H1 (cell line): ENCODE measurements around the gene BEAN1. TPM values are rescaled to one million over a fixed set of nuclear protein-coding genes. Genes with fewer than 3 reads are reported as not detected.

Experiments used
- CTCF ChIA-PET: fragments of 300-600 bp; sonication (Branson Sonifier 250); formaldehyde crosslinking; loops from one replicate; lab custom pipeline; 2021; ENCODE audit not compliant: partially characterized antibody; lab: Charles Lee
- POLR2A ChIA-PET: fragments of 300-600 bp; sonication (Branson Sonifier 250); formaldehyde crosslinking; loops from one replicate; lab custom pipeline; 2021; ENCODE audit warnings: inconsistent platforms; ENCODE audit not compliant: partially characterized antibody; lab: Charles Lee
- DNase-seq, 2 experiments: peaks; one replicate each; pipeline versions ENCODE4 v3.0.0 to v3.0.0-alpha.2; 2010 to 2022; ENCODE audit warnings: low spot score in 2 of 2, low read depth in 1 of 2, mixed read lengths in 1 of 2
- FAIRE-seq: peaks from 2 replicates; lab custom pipeline; 2011; peaks lifted over from hg19 to GRCh38; lab: Jason Lieb, UNC
- H2AFZ ChIP-seq: 2 replicates; pipeline ENCODE4 v1.8.1; 2012; ENCODE audit warnings: low read length, inconsistent platforms
- H2AK5ac ChIP-seq: 2 replicates; pipeline ENCODE4 v1.6.1; 2013; ENCODE audit warnings: low read depth, low read length
- H2BK120ac ChIP-seq: replicated peaks from 2 replicates; pipeline ENCODE3; 2013; ENCODE audit warnings: low read depth, low read length, inconsistent platforms
- H2BK12ac ChIP-seq: 2 replicates; pipeline ENCODE4 v1.6.1; 2013; ENCODE audit warnings: low read depth, low read length
- H2BK15ac ChIP-seq: 2 replicates; pipeline ENCODE4 v1.6.1; 2013; ENCODE audit warnings: low read length
- H2BK20ac ChIP-seq: 2 replicates; pipeline ENCODE4 v1.6.1; 2013; ENCODE audit warnings: low read length
- H2BK5ac ChIP-seq: 2 replicates; pipeline ENCODE4 v1.6.1; 2013; ENCODE audit warnings: low read depth, low read length
- H3K14ac ChIP-seq: 2 replicates; pipeline ENCODE4 v1.6.1; 2013; ENCODE audit warnings: inconsistent platforms; ENCODE audit not compliant: insufficient read length
- H3K18ac ChIP-seq: 2 replicates; pipeline ENCODE4 v1.6.1; 2013; ENCODE audit warnings: low read length; ENCODE audit errors: extremely low read depth
- H3K23ac ChIP-seq: 2 replicates; pipeline ENCODE4 v1.6.1; 2013; ENCODE audit warnings: inconsistent platforms; ENCODE audit not compliant: insufficient read length
- H3K23me2 ChIP-seq: 2 replicates; pipeline ENCODE4 v1.6.1; 2013; ENCODE audit warnings: low read depth, low read length
- H3K27ac ChIP-seq: 2 replicates; pipeline ENCODE4 v1.6.1; 2011; ENCODE audit warnings: low read depth, low read length, inconsistent platforms
- H3K27me3 ChIP-seq, 4 experiments: replicated peaks in 1 of 4; 1 replicate in 1 of 4; 2 replicates in 3 of 4; pipeline versions ENCODE4 v1.6.1 to v1.8.1; 2011 to 2013; ENCODE audit warnings: low read length in 3 of 4, mild to moderate bottlenecking in 3 of 4, inconsistent platforms in 2 of 4, mixed read lengths in 2 of 4, moderate library complexity in 1 of 4; ENCODE audit not compliant: control insufficient read depth in 3 of 4, insufficient read depth in 3 of 4; ENCODE audit errors: extremely low read depth in 1 of 4
- H3K36me3 ChIP-seq, 4 experiments: 2 replicates each; pipeline versions ENCODE4 v1.6.1 to v1.8.1; 2011 to 2013; ENCODE audit warnings: mild to moderate bottlenecking in 4 of 4, low read length in 3 of 4, moderate library complexity in 2 of 4, control low read depth in 1 of 4, inconsistent platforms in 1 of 4; ENCODE audit not compliant: insufficient read depth in 4 of 4, control insufficient read depth in 2 of 4
- H3K4ac ChIP-seq: replicated peaks from 2 replicates; pipeline ENCODE3; 2013; ENCODE audit warnings: low read length, low read depth, mixed read lengths, inconsistent platforms; ENCODE audit not compliant: insufficient read length
- H3K4me1 ChIP-seq, 4 experiments: replicated peaks in 1 of 4; 1 replicate in 1 of 4; 2 replicates in 3 of 4; pipeline versions ENCODE4 v1.6.1 to v1.8.1; 2011 to 2013; ENCODE audit warnings: low read length in 3 of 4, inconsistent platforms in 2 of 4, mixed read lengths in 1 of 4; ENCODE audit not compliant: insufficient read depth in 4 of 4, control insufficient read depth in 3 of 4
- H3K4me2 ChIP-seq, 2 experiments: 2 replicates each; pipeline versions ENCODE4 v1.6.1 to v1.8.1; 2011 to 2013; ENCODE audit warnings: low read depth in 2 of 2, low read length in 2 of 2, control low read depth in 1 of 2, inconsistent platforms in 1 of 2, mild to moderate bottlenecking in 1 of 2; ENCODE audit not compliant: insufficient read depth in 1 of 2
- H3K4me3 ChIP-seq, 4 experiments: fragments of 200-600, 300-600 bp in 1 of 4; sonication (generic), shearing (Covaris generic), sonication (Bioruptor Twin) in 1 of 4; 2 replicates each; pipeline versions ENCODE4 v1.5.1 to v1.8.1; 2011 to 2016; ENCODE audit warnings: low read length in 4 of 4, low read depth in 3 of 4, control low read depth in 2 of 4, inconsistent platforms in 2 of 4, mild to moderate bottlenecking in 2 of 4, mixed read lengths in 1 of 4, moderate library complexity in 1 of 4; ENCODE audit not compliant: insufficient read depth in 2 of 4; ENCODE audit errors: extremely low read depth in 1 of 4
- H3K56ac ChIP-seq: replicated peaks from 2 replicates; pipeline ENCODE3; 2013; ENCODE audit warnings: low read depth, mild to moderate bottlenecking, mixed read lengths, low read length, inconsistent platforms; ENCODE audit not compliant: insufficient read length
- H3K79me1 ChIP-seq: 2 replicates; pipeline ENCODE4 v1.6.1; 2013; ENCODE audit warnings: low read depth, low read length, control low read depth
- H3K79me2 ChIP-seq, 2 experiments: 2 replicates each; pipeline versions ENCODE4 v1.6.1 to v1.8.1; 2012 to 2013; ENCODE audit warnings: low read length in 2 of 2, mild to moderate bottlenecking in 2 of 2, inconsistent platforms in 1 of 2; ENCODE audit not compliant: insufficient read depth in 2 of 2, control insufficient read depth in 1 of 2
- H3K9ac ChIP-seq, 4 experiments: replicated peaks in 1 of 4; 1 replicate in 1 of 4; 2 replicates in 3 of 4; pipeline versions ENCODE4 v1.6.1 to v1.8.1; 2011 to 2013; ENCODE audit warnings: low read depth in 3 of 4, low read length in 3 of 4, control low read depth in 2 of 4, mild to moderate bottlenecking in 2 of 4, moderate library complexity in 2 of 4, inconsistent platforms in 1 of 4; ENCODE audit errors: extremely low read depth in 1 of 4
- H3K9me3 ChIP-seq, 2 experiments: 2 replicates each; pipeline versions ENCODE4 v1.6.1 to v1.8.1; 2012 to 2013; ENCODE audit warnings: mild to moderate bottlenecking in 2 of 2, moderate library complexity in 2 of 2, control low read depth in 1 of 2, inconsistent platforms in 1 of 2, low read depth in 1 of 2, low read length in 1 of 2, mixed read lengths in 1 of 2; ENCODE audit not compliant: insufficient read depth in 2 of 2
- H4K20me1 ChIP-seq, 2 experiments: replicated peaks in 1 of 2; 2 replicates each; pipeline versions ENCODE3 to v1.8.1; 2011 to 2013; ENCODE audit warnings: inconsistent platforms in 2 of 2, low read length in 2 of 2, mild to moderate bottlenecking in 1 of 2; ENCODE audit not compliant: insufficient read depth in 2 of 2, control insufficient read depth in 1 of 2
- H4K5ac ChIP-seq: 2 replicates; pipeline ENCODE4 v1.6.1; 2013; ENCODE audit warnings: low read length, low read depth, mixed read lengths, inconsistent platforms; ENCODE audit not compliant: insufficient read length
- H4K8ac ChIP-seq: 2 replicates; pipeline ENCODE4 v1.8.0; 2013; ENCODE audit warnings: mild to moderate bottlenecking, moderate library complexity, low read length, inconsistent platforms; ENCODE audit not compliant: insufficient read depth; ENCODE audit errors: extremely low read depth
- H4K91ac ChIP-seq: replicated peaks from 2 replicates; pipeline ENCODE3; 2013; ENCODE audit warnings: low read length, mixed read lengths, inconsistent platforms; ENCODE audit not compliant: insufficient read length
- CHD2 ChIP-seq: IDR thresholded peaks from 2 replicates; pipeline ENCODE4 v1.6.1; 2012; ENCODE audit warnings: low read length, improper control_type of control experiment
- JUN ChIP-seq: IDR thresholded peaks from 2 replicates; pipeline ENCODE4 v1.6.1; 2011; ENCODE audit warnings: low read depth, mild to moderate bottlenecking, improper control_type of control experiment, low read length
- SIRT6 ChIP-seq: IDR thresholded peaks from one replicate; pipeline ENCODE4 v1.7.1; 2012; ENCODE audit warnings: low read length, inconsistent platforms
- SP2 ChIP-seq: IDR thresholded peaks from 2 replicates; pipeline ENCODE4 v1.6.1; 2012; ENCODE audit warnings: mild to moderate bottlenecking, low read length, inconsistent platforms
- WGBS, 2 experiments: shearing (Covaris generic) in 1 of 2; methylation state at CpG; one replicate each; pipeline versions ENCODE4 v1.1.6 to v1.1.7; 2013 to 2015; ENCODE audit warnings: low lambda C conversion rate in 2 of 2, mixed read lengths in 2 of 2, inconsistent platforms in 1 of 2, low coverage in 1 of 2, missing lambda C conversion rate in 1 of 2; ENCODE audit not compliant: insufficient replicate concordance in 2 of 2, insufficient coverage in 1 of 2, insufficient read length in 1 of 2; ENCODE audit errors: extremely low coverage in 1 of 2, missing lambda C conversion rate in 1 of 2; 5-methylcytosine and 5-hydroxymethylcytosine counted together
- polyA plus RNA-seq, 7 experiments: library from polyadenylated mRNA; depleted of rRNA in 3 of 7; stranded (reverse) in 5 of 7; unstranded in 2 of 7; fragments of >200 nt in 5 of 7; fragments of 200-250 nt in 2 of 7; gene quantifications; 1 replicate in 5 of 7; 2 replicates in 1 of 7; 4 replicates in 1 of 7; pipeline versions ENCODE4 v1.2.1 to v1.2.3, GENCODE V29; 2011 to 2013; ENCODE audit warnings: missing spikeins in 2 of 7, mixed read lengths in 2 of 7
- total RNA-seq: library from RNA; stranded (reverse); fragmentation: NEBNext Ultra II Directional; extraction: Animal tissue kit (Norgen Biotek cat#: 25700); gene quantifications from 2 replicates; pipeline ENCODE4 v1.2.1, GENCODE V29; 2021

BEAN1 gene
- total and polyA plus RNA-seq, 2 of the 8 experiments (the other 6 are each of a cell fraction or from before 2014, with no cell fraction given), result 0.08 TPM; not detected in 1

DNA sequence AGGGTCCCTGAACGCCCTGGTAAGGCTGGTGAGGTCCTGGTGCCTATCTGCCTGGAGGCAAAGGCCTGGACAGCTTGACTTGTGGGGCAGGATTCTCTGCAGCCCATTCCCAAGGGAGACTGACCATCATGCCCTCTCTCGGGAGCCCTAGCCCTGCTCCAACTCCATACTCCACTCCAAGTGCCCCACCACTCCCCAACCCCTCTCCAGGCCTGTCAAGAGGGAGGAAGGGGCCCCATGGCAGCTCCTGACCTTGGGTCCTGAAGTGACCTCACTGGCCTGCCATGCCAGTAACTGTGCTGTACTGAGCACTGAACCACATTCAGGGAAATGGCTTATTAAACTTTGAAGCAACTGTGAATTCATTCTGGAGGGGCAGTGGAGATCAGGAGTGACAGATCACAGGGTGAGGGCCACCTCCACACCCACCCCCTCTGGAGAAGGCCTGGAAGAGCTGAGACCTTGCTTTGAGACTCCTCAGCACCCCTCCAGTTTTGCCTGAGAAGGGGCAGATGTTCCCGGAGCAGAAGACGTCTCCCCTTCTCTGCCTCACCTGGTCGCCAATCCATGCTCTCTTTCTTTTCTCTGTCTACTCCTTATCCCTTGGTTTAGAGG, 23.5 kb upstream of the BEAN1 start:
- 83% methylated on average over 5 of the region's 5 CpGs; no CpG with 5 or more reads in 1 of the 2 experiments for WGBS, 2 experiments
- Histone ChIP-seq H3K18ac (no peak overlapping the region), H3K9me3 (0 out of 4 replicates have a peak, but pooled peaks cover 0 to 3% of the 10 kb centered on the region in 2 experiments), H3K27ac (no peak overlapping the region), H2BK15ac (0 out of 2 replicates have a peak overlapping the region, but pooled peaks have one; percentile 53), H3K4me2 (no peak overlapping the region), H3K14ac (no peak overlapping the region), H3K79me1 (no peaks in the 10 kb centered on the region; the same call in 1 of the 2 replicates), H3K36me3 (no peaks in the 10 kb centered on the region), H4K5ac (no peak overlapping the region), H3K4ac (no peak overlapping the region), H2BK120ac (no peak overlapping the region), H2AK5ac (no peak overlapping the region), H3K23ac (no peak overlapping the region), H3K27me3 (peaks cover 0 to 3% (median 2%) of the 10 kb centered on the region in 4 experiments; a peak in 3 of 7 replicates), H4K91ac (no peak overlapping the region), H2BK5ac (no peak overlapping the region), H2BK20ac (no peak overlapping the region), H4K8ac (no peak overlapping the region), H3K56ac (no peak overlapping the region), H2BK12ac (no peak overlapping the region), H3K79me2 (no peaks in the 10 kb centered on the region), H3K4me3 (no peak overlapping the region), H3K23me2 (peaks cover 2% of the 10 kb centered on the region; the same call in 1 of the 2 replicates), H2AFZ (no peak overlapping the region), H4K20me1 (no peaks in the 10 kb centered on the region), H3K9ac (no peak overlapping the region), H3K4me1 (peaks cover 0 to 5% (median 1%) of the 10 kb centered on the region in 4 experiments; a peak in 2 of 7 replicates)
- TF ChIP-seq SP2 (no peak), JUN (no peak), CHD2 (no peak), SIRT6 (no peak)
- DNase-seq (no peak), FAIRE-seq (no peak)
- CTCF ChIA-PET, result interaction anchor here (0.7 to 11.3 kb wide), 9 partner anchors 15 to 177 kb away, joined by 3 to 226 read pairs (median 5); partner anchors contain the start of gene CMTM2
- POLR2A ChIA-PET, result interaction anchor here (1.0 kb wide), 1 partner anchor 183 kb away, joined by 3 read pairs; no protein-coding TSS in a partner anchor
